ENCODE measurements around the gene LGI4. TPM values are rescaled to one million over a fixed set of nuclear protein-coding genes. Genes with fewer than 3 reads are reported as not detected.

LGI4 gene
- total and polyA plus RNA-seq, 8 donors, result 3.1 to 40.0 (median 13.4) TPM

- Histone ChIP-seq H3K27me3 (no peaks in the 10 kb centered on the region), H3K4me1 (peaks cover 38 to 69% (median 64%) of the 10 kb centered on the region in 4 donors), H3K4me3 (peak overlapping the region in 2 of 4 donors; percentile 48 to 50), H3K27ac (peak overlapping the region; percentile 11 to 92 (median 88)), H3K9me3 (no peaks in the 10 kb centered on the region), H3K36me3 (peaks cover 0 to 17% (median 5%) of the 10 kb centered on the region in 4 donors)
- TF ChIP-seq, protein P1, sequence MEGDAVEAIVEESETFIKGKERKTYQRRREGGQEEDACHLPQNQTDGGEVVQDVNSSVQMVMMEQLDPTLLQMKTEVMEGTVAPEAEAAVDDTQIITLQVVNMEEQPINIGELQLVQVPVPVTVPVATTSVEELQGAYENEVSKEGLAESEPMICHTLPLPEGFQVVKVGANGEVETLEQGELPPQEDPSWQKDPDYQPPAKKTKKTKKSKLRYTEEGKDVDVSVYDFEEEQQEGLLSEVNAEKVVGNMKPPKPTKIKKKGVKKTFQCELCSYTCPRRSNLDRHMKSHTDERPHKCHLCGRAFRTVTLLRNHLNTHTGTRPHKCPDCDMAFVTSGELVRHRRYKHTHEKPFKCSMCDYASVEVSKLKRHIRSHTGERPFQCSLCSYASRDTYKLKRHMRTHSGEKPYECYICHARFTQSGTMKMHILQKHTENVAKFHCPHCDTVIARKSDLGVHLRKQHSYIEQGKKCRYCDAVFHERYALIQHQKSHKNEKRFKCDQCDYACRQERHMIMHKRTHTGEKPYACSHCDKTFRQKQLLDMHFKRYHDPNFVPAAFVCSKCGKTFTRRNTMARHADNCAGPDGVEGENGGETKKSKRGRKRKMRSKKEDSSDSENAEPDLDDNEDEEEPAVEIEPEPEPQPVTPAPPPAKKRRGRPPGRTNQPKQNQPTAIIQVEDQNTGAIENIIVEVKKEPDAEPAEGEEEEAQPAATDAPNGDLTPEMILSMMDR (IDR thresholded peaks at IDR 0.05), result no peak
- TF ChIP-seq EP300 (IDR thresholded peaks at IDR 0.05) (no peak), POLR2AphosphoS5 (IDR thresholded peaks at IDR 0.05) (no peak), POLR2A (IDR thresholded peaks at IDR 0.05) (no peak)
- no peak for DNase-seq
- intact Hi-C loops (cut with DNase I; ENCODE audit: low total_unique reads), result no loop called here
- 53 to 68% (median 62%) methylated on average over 7 to 19 of the region's 19 CpGs for WGBS, 5 donors
Observed at GRCh38 chr19:35125270-35125717, 9.6 kb downstream of the LGI4 start.

- 7 to 15% (median 10%) methylated on average over 25 to 42 of the region's 42 CpGs for WGBS, 5 donors
- H3K4me1 ChIP-seq, result peaks cover 38 to 70% (median 62%) of the 10 kb centered on the region in 4 donors
- peak overlapping the region; percentile 75 to 92 (median 88) for H3K27ac ChIP-seq
- H3K36me3 ChIP-seq, result peaks cover 0 to 17% (median 5%) of the 10 kb centered on the region in 4 donors
- DNase-seq, result peak; percentile 96 to 98
- intact Hi-C loops (cut with DNase I; ENCODE audit: low total_unique reads), result no loop called here
- peak overlapping the region; percentile 46 to 54 (median 49) for H3K4me3 ChIP-seq
- TF ChIP-seq POLR2A (IDR thresholded peaks at IDR 0.05) (peak in 2 of 4 donors; percentile 32 to 47), EP300 (IDR thresholded peaks at IDR 0.05) (no peak), POLR2AphosphoS5 (IDR thresholded peaks at IDR 0.05) (peak; percentile 89 to 99 (median 96))
- TF ChIP-seq, protein P1 (IDR thresholded peaks at IDR 0.05), result peak in 1 of 7 experiments; percentile 17
- no peaks in the 10 kb centered on the region for H3K27me3 ChIP-seq
- H3K9me3 ChIP-seq, result no peaks in the 10 kb centered on the region
Observed at GRCh38 chr19:35124098-35125060, 10.5 kb downstream of the LGI4 start.

- peak; percentile 52 to 90 for DNase-seq
- Histone ChIP-seq H3K36me3 (peaks cover 0 to 17% (median 5%) of the 10 kb centered on the region in 4 donors), H3K4me3 (peak overlapping the region in 1 of 4 donors; percentile 46), H3K27ac (peak overlapping the region; percentile 47 to 92 (median 88)), H3K9me3 (no peaks in the 10 kb centered on the region), H3K4me1 (peaks cover 44 to 77% (median 65%) of the 10 kb centered on the region in 4 donors), H3K27me3 (no peaks in the 10 kb centered on the region)
- TF ChIP-seq EP300 (IDR thresholded peaks at IDR 0.05) (no peak), POLR2AphosphoS5 (IDR thresholded peaks at IDR 0.05) (peak in 2 of 3 donors; percentile 17 to 64), POLR2A (IDR thresholded peaks at IDR 0.05) (no peak)
- 44 to 64% (median 59%) methylated on average over 5 of the region's 5 CpGs for WGBS, 5 donors
- intact Hi-C loops (cut with DNase I; ENCODE audit: low total_unique reads), result no loop called here
Observed at GRCh38 chr19:35123573-35123972, 11.3 kb downstream of the LGI4 start.

DNA sequence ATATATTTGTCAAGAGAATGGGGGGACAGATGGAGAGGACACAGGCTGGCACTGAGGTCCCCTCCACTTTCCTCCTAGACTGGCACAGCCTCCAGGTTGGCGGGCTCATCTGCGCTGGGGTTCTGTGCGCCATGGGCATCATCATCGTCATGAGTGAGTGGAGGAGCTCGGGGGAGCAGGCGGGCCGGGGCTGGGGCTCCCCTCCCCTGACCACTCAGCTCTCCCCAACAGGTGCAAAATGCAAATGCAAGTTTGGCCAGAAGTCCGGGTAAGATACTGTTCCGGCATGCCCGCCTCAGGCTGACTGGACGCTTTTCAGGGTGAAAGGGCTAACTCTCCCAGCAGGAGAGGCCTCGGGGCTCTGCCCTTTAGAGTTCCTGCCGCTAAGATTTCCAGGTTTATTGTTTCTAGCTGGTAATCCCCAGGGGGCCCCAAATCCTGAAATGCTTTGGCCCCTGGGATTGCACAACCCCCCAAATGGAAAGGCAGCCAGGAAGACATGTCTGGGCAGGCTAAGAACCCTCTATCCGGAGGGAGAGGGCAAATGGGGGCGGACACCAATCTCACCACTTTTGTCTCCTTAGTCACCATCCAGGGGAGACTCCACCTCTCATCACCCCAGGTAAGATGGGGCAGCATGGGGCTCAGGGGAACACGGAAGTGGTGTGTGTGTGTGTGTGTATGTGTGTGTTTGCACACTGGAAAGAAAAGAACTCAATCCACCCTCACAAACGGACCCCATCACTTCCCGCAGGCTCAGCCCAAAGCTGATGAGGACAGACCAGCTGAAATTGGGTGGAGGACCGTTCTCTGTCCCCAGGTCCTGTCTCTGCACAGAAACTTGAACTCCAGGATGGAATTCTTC lies 11.9 kb downstream of the LGI4 start:
- Histone ChIP-seq H3K27ac (peak overlapping the region; percentile 47 to 92 (median 88)), H3K9me3 (no peaks in the 10 kb centered on the region), H3K4me3 (no peak overlapping the region), H3K4me1 (peaks cover 44 to 79% (median 65%) of the 10 kb centered on the region in 4 donors), H3K27me3 (no peaks in the 10 kb centered on the region), H3K36me3 (peaks cover 0 to 17% (median 5%) of the 10 kb centered on the region in 4 donors)
- WGBS, 5 donors, result 49 to 75% (median 56%) methylated on average over 19 of the region's 19 CpGs
- DNase-seq, result no peak
- TF ChIP-seq POLR2A (IDR thresholded peaks at IDR 0.05) (no peak), POLR2AphosphoS5 (IDR thresholded peaks at IDR 0.05) (no peak), EP300 (IDR thresholded peaks at IDR 0.05) (no peak)
- TF ChIP-seq, protein P1 (IDR thresholded peaks at IDR 0.05), result no peak
- intact Hi-C loops (cut with DNase I; ENCODE audit: low total_unique reads), result no loop called here
